Measurements from ENCODE around the gene TXNL4B. TPM values are rescaled to one million over a fixed set of nuclear protein-coding genes. Genes with fewer than 3 reads are reported as not detected.

The TXNL4B gene
- total RNA-seq (1 to 10 TPM; 5.3 to 9.6 (median 6.9) TPM), polyA plus RNA-seq (1 to 10 TPM; 5.7 to 7.2 TPM)

GRCh38 chr16:72093448-72094265, at the start of gene TXNL4B, which contains the start of gene DHX38:
TSS of gene TXNL4B (minus strand) at chr16:72093620. CDS start at chr16:72090749, 2,871 bp downstream.
TSS of gene DHX38 (plus strand) at chr16:72093847. CDS start at chr16:72096158, 2,311 bp downstream.
- FAIRE-seq (peak; percentile 98), ATAC-seq (peak; percentile 96 to 99 (median 97)), DNase-seq (peak; percentile 86 to 97 (median 94))
- peaks cover 0 to 28% (median 6%) of the 10 kb centered on the region in 3 donors for H3K36me3 ChIP-seq
- no peaks in the 10 kb centered on the region for H3K27me3 ChIP-seq
- 0% methylated on average over 43 of the region's 43 CpGs for WGBS, 2 donors
- H3K4me1 ChIP-seq, result peaks cover 0 to 29% (median 17%) of the 10 kb centered on the region in 3 donors
- H3K9me3 ChIP-seq, result no peaks in the 10 kb centered on the region
- H3K4me3 ChIP-seq, result peak within 1 kb of the TSS; percentile 80 to 94 (median 85)
- peak within 1 kb of the TSS; percentile 71 to 89 (median 80) for H3K27ac ChIP-seq
- intact Hi-C loops (cut with DNase I), result no loop called here
- no peak for TF ChIP-seq CTCF (IDR thresholded peaks at IDR 0.05)

GRCh38 chr16:72142476-72142875, 49.1 kb upstream of the TXNL4B start:
- Histone ChIP-seq H3K4me3 (no peak overlapping the region), H3K27me3 (no peaks in the 10 kb centered on the region), H3K27ac (no peak overlapping the region), H3K36me3 (no peaks in the 10 kb centered on the region), H3K4me1 (no peaks in the 10 kb centered on the region), H3K9me3 (no peaks in the 10 kb centered on the region)
- FAIRE-seq, result no peak
- WGBS, 2 donors, result 88 to 89% methylated on average over 1 of the region's 1 CpG
- intact Hi-C loops (cut with DNase I), result no loop called here
- no peak for ATAC-seq
- no peak for DNase-seq
- no peak for TF ChIP-seq CTCF (IDR thresholded peaks at IDR 0.05)

- FAIRE-seq (no peak), ATAC-seq (no peak), DNase-seq (no peak)
- no peak for TF ChIP-seq CTCF (IDR thresholded peaks at IDR 0.05)
- Histone ChIP-seq H3K4me3 (no peak overlapping the region), H3K9me3 (no peaks in the 10 kb centered on the region), H3K36me3 (no peaks in the 10 kb centered on the region), H3K4me1 (no peaks in the 10 kb centered on the region), H3K27ac (no peak overlapping the region), H3K27me3 (no peaks in the 10 kb centered on the region)
- intact Hi-C loops (cut with DNase I), result no loop called here
- WGBS, 2 donors, result 92 to 94% methylated on average over 2 of the region's 2 CpGs
Observed at GRCh38 chr16:72139908-72140307, 46.5 kb upstream of the TXNL4B start.

- DNase-seq, result no peak
- Histone ChIP-seq H3K27ac (no peak overlapping the region), H3K4me3 (no peak overlapping the region), H3K27me3 (no peaks in the 10 kb centered on the region), H3K9me3 (no peaks in the 10 kb centered on the region), H3K4me1 (no peaks in the 10 kb centered on the region), H3K36me3 (no peaks in the 10 kb centered on the region)
- FAIRE-seq, result no peak
- no peak for ATAC-seq
- no peak for TF ChIP-seq CTCF (IDR thresholded peaks at IDR 0.05)
- 81 to 95% methylated on average over 4 of the region's 4 CpGs for WGBS, 2 donors
- intact Hi-C loops (cut with DNase I), result no loop called here
Observed at GRCh38 chr16:72138064-72138572, 44.7 kb upstream of the TXNL4B start.

Data from pancreas (tissue), 10 donors.